Thoracic aorta (tissue), 2 donors: ENCODE measurements around the gene WIPF3. TPM values are rescaled to one million over a fixed set of nuclear protein-coding genes. Genes with fewer than 3 reads are reported as not detected.

Experiments
- ATAC-seq: fragments of 150-250 bp; one replicate; pipeline ENCODE4 v1.8.0; 2017; ENCODE audit warnings: low read depth; ENCODE audit not compliant: insufficient number of reproducible peaks, low FRiP score
- DNase-seq: peaks from one replicate; pipeline ENCODE4 v3.0.0-alpha.2; 2020; ENCODE audit warnings: low spot score
- H3K27ac ChIP-seq, 2 donors: fragments of 200-600 bp; sonication (generic); 1 replicate in 1 of 2; 2 replicates in 1 of 2; pipeline ENCODE4 v1.5.1; 2016; ENCODE audit warnings: mild to moderate bottlenecking in 2 of 2, moderate library complexity in 2 of 2
- H3K27me3 ChIP-seq: fragments of 200-600 bp; sonication (generic); replicated peaks from 2 replicates; pipeline ENCODE4 v1.6.0; 2016; ENCODE audit warnings: mild to moderate bottlenecking; ENCODE audit not compliant: insufficient read depth
- H3K36me3 ChIP-seq: fragments of 200-600 bp; sonication (generic); one replicate; pipeline ENCODE4 v1.5.1; 2016
- H3K4me1 ChIP-seq, 2 donors: fragments of 200-600 bp; sonication (generic); 1 replicate in 1 of 2; 2 replicates in 1 of 2; pipeline versions ENCODE4 v1.5.1 to v1.6.0; 2016; ENCODE audit warnings: low read depth in 2 of 2, mild to moderate bottlenecking in 1 of 2; ENCODE audit not compliant: control insufficient read depth in 1 of 2
- H3K4me3 ChIP-seq: fragments of 200-600 bp; sonication (generic); 2 replicates; pipeline ENCODE4 v1.5.1; 2016; ENCODE audit warnings: mild to moderate bottlenecking
- H3K9me3 ChIP-seq: fragments of 200-600 bp; sonication (generic); 2 replicates; pipeline ENCODE4 v1.5.1; 2016
- total RNA-seq, 2 donors: library from RNA; depleted of rRNA; stranded (reverse); fragments of >200 nt; gene quantifications; one replicate each; pipeline versions ENCODE4 v1.1.0 to v1.2.3, GENCODE V29; 2016
- TF ChIP-seq, protein P1 (sequence below): fragments of 200-600 bp; sonication (generic); IDR thresholded peaks from one replicate; pipeline ENCODE4 v1.5.1; 2019; ENCODE audit warnings: antibody characterized with exemption

WIPF3 gene
- total RNA-seq, 2 donors from 2014 or later, result 2.4 to 3.7 TPM

DNA sequence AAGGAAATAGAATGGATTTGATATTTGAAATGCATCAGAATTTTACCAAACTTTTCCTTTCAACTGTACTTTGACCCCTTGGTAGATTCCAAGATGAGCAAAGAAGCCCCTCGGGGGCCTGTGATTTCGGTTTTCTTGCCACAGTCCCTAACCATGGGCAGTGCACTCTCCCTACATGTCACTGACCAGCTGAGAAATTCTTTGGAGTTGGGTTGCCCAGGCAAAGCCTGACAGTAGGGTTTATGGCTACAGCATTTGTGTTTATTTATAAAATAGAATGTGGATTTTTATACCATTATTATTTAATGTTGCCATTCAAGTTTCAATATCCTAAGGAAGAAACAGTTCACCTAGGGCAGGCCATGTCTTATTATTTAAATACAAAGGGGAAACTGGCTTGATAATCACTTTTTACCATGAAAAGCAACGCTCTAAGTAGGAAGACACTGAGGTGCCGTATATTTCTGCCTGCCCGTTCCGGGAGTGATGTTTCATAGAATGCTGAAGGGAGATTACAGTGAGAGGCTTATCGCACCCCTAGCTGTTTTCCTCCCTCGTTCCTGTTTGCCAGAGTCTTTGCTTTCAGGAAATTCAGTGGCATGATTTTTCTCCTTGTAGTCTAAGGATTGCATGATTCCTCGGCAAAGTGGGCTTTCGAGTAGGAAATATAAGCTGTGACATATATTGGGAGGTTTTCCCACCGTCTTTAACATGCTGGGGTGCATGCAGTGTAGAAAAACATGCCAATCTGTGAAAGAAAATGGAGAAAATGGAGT, 35.8 kb downstream of the WIPF3 start:
- Histone ChIP-seq H3K9me3 (no peaks in the 10 kb centered on the region), H3K4me1 (no peaks in the 10 kb centered on the region), H3K27ac (no peak overlapping the region), H3K36me3 (no peaks in the 10 kb centered on the region), H3K4me3 (no peak overlapping the region), H3K27me3 (no peaks in the 10 kb centered on the region)
- DNase-seq (no peak), ATAC-seq (no peak)
- TF ChIP-seq, protein P1, sequence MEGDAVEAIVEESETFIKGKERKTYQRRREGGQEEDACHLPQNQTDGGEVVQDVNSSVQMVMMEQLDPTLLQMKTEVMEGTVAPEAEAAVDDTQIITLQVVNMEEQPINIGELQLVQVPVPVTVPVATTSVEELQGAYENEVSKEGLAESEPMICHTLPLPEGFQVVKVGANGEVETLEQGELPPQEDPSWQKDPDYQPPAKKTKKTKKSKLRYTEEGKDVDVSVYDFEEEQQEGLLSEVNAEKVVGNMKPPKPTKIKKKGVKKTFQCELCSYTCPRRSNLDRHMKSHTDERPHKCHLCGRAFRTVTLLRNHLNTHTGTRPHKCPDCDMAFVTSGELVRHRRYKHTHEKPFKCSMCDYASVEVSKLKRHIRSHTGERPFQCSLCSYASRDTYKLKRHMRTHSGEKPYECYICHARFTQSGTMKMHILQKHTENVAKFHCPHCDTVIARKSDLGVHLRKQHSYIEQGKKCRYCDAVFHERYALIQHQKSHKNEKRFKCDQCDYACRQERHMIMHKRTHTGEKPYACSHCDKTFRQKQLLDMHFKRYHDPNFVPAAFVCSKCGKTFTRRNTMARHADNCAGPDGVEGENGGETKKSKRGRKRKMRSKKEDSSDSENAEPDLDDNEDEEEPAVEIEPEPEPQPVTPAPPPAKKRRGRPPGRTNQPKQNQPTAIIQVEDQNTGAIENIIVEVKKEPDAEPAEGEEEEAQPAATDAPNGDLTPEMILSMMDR, result no peak

GRCh38 chr7:29843093-29843492, 36.8 kb downstream of the WIPF3 start:
- H3K4me1 ChIP-seq, result no peaks in the 10 kb centered on the region
- H3K27ac ChIP-seq, result no peak overlapping the region
- TF ChIP-seq, protein P1, result no peak
- DNase-seq, result no peak
- no peaks in the 10 kb centered on the region for H3K36me3 ChIP-seq
- no peak overlapping the region for H3K4me3 ChIP-seq
- no peak for ATAC-seq
- H3K27me3 ChIP-seq, result no peaks in the 10 kb centered on the region
- no peaks in the 10 kb centered on the region for H3K9me3 ChIP-seq

DNA sequence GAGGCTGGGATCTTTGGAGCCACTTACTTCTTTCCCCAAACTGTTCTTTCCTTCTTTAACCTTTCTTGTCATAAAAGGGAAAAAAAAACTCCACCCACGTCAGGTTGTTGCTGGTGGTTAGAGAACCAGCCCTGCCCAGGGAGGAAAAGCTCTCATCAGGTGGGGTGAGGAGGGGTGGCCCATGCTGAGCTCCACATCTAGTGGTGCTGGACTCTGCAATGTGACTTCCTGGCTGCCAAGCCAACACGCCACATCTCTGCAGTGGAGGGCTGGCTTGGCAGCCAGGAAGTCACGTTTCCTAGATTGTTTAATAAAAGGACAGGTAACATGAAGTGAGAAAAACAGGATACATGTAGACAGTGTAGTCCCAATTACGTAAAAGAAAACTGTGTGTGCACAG, 37.4 kb downstream of the WIPF3 start:
- no peaks in the 10 kb centered on the region for H3K27me3 ChIP-seq
- ATAC-seq (no peak), DNase-seq (no peak)
- H3K4me3 ChIP-seq, result no peak overlapping the region
- TF ChIP-seq, protein P1, result no peak
- H3K4me1 ChIP-seq, result no peaks in the 10 kb centered on the region
- no peak overlapping the region for H3K27ac ChIP-seq
- H3K9me3 ChIP-seq, result no peaks in the 10 kb centered on the region
- H3K36me3 ChIP-seq, result no peaks in the 10 kb centered on the region

DNA sequence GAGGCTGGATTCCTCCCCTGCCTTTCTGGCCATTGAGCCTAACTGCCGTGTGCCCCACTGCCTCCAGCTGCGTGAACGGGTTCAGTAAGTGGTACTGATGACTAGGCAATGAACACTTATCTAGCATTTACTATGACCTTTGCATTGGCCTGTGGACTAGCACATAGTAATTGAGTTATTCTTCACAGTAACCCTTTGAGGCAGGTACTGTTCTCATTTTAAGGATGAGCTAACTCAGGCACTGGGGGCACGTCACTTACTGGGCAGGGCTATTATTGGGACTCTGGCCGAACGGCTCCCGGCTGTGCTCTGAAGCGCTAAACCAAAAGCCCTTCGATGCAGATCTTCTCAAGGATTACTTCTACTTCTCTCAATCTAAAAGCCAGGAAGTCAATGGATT, 38.3 kb downstream of the WIPF3 start:
- DNase-seq (no peak), ATAC-seq (no peak)
- no peaks in the 10 kb centered on the region for H3K27me3 ChIP-seq
- no peaks in the 10 kb centered on the region for H3K9me3 ChIP-seq
- TF ChIP-seq, protein P1, result no peak
- H3K4me3 ChIP-seq, result no peak overlapping the region
- H3K27ac ChIP-seq, result no peak overlapping the region
- no peaks in the 10 kb centered on the region for H3K36me3 ChIP-seq
- H3K4me1 ChIP-seq, result no peaks in the 10 kb centered on the region

GRCh38 chr7:29847496-29847895, 41.2 kb downstream of the WIPF3 start:
- no peak overlapping the region for H3K4me3 ChIP-seq
- no peaks in the 10 kb centered on the region for H3K9me3 ChIP-seq
- no peaks in the 10 kb centered on the region for H3K27me3 ChIP-seq
- ATAC-seq, result no peak
- no peaks in the 10 kb centered on the region for H3K36me3 ChIP-seq
- H3K4me1 ChIP-seq, result no peaks in the 10 kb centered on the region
- no peak for DNase-seq
- H3K27ac ChIP-seq, result no peak overlapping the region
- TF ChIP-seq, protein P1, result no peak
